Ectodermal cell (in vitro differentiated cells): ENCODE data around the gene PITPNM3.

Source experiments
- H3K27ac ChIP-seq: 2 replicates; pipeline ENCODE4 v1.7.0; 2013; ENCODE audit warnings: mild to moderate bottlenecking, low read depth, low read length; ENCODE audit not compliant: insufficient read depth, poor library complexity, severe bottlenecking
- H3K27me3 ChIP-seq: 2 replicates; pipeline ENCODE4 v1.7.0; 2013; ENCODE audit warnings: mild to moderate bottlenecking, low read length; ENCODE audit not compliant: insufficient read depth, control insufficient read depth, poor library complexity, severe bottlenecking
- H3K36me3 ChIP-seq: one replicate; pipeline ENCODE4 v1.7.0; 2013; ENCODE audit warnings: low read length; ENCODE audit not compliant: control insufficient read depth, insufficient read depth
- H3K4me1 ChIP-seq: one replicate; pipeline ENCODE4 v1.7.0; 2013; ENCODE audit warnings: low read length; ENCODE audit not compliant: control insufficient read depth, insufficient read depth
- H3K4me3 ChIP-seq: 2 replicates; pipeline ENCODE4 v1.7.0; 2013; ENCODE audit warnings: low read depth, low read length, control low read depth; ENCODE audit not compliant: insufficient read depth
- H3K9me3 ChIP-seq: 2 replicates; pipeline ENCODE4 v1.7.0; 2013; ENCODE audit warnings: mild to moderate bottlenecking, low read length, moderate library complexity; ENCODE audit not compliant: control insufficient read depth
- WGBS, 2 experiments: methylation state at CpG; one replicate each; pipeline ENCODE4 v1.1.7; 2013; ENCODE audit warnings: missing lambda C conversion rate in 2 of 2; 5-methylcytosine and 5-hydroxymethylcytosine counted together

The PITPNM3 gene

DNA sequence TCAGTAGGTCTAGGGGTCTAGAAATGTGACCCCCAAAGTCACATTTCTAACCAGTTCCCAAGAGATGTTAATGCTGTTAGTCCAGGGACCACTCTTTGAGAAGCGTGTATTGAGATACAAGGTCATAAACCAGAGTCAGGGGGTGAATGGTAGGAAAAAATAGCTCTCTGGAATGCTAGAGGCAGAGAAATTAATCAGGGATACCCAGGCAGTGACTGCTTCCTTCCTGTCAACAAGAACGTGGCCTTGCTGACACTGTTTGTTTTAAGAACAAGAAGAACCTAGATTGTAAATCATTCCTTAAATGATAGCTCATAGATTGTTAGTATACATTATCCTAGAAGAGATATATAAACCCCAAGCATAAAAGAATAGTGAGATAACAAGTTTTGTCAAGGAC, 43.8 kb downstream of the PITPNM3 start:
- Histone ChIP-seq H3K27ac (no peak overlapping the region), H3K4me1 (peaks cover 9% of the 10 kb centered on the region), H3K9me3 (no peaks in the 10 kb centered on the region), H3K36me3 (no peaks in the 10 kb centered on the region), H3K4me3 (no peak overlapping the region), H3K27me3 (no peaks in the 10 kb centered on the region)
- WGBS, 2 experiments = 77 to 78% methylated on average over 2 of the region's 2 CpGs

GRCh38 chr17:6510321-6510977, 45.9 kb downstream of the PITPNM3 start:
- 87 to 88% methylated on average over 9 of the region's 9 CpGs for WGBS, 2 experiments
- no peaks in the 10 kb centered on the region for H3K36me3 ChIP-seq

GRCh38 chr17:6509921-6510320, 46.4 kb downstream of the PITPNM3 start:
- H3K27ac ChIP-seq = no peak overlapping the region
- H3K9me3 ChIP-seq = no peaks in the 10 kb centered on the region
- WGBS, 2 experiments = 97% methylated on average over 4 of the region's 4 CpGs
- H3K4me3 ChIP-seq = no peak overlapping the region
- peaks cover 9% of the 10 kb centered on the region for H3K4me1 ChIP-seq
- H3K36me3 ChIP-seq = no peaks in the 10 kb centered on the region
- H3K27me3 ChIP-seq = no peaks in the 10 kb centered on the region

More at GRCh38 chr17:6510321-6510977, 45.9 kb downstream of the PITPNM3 start:
- Histone ChIP-seq H3K27ac (no peak overlapping the region), H3K9me3 (no peaks in the 10 kb centered on the region), H3K4me1 (peaks cover 9% of the 10 kb centered on the region), H3K4me3 (no peak overlapping the region), H3K27me3 (no peaks in the 10 kb centered on the region)

DNA sequence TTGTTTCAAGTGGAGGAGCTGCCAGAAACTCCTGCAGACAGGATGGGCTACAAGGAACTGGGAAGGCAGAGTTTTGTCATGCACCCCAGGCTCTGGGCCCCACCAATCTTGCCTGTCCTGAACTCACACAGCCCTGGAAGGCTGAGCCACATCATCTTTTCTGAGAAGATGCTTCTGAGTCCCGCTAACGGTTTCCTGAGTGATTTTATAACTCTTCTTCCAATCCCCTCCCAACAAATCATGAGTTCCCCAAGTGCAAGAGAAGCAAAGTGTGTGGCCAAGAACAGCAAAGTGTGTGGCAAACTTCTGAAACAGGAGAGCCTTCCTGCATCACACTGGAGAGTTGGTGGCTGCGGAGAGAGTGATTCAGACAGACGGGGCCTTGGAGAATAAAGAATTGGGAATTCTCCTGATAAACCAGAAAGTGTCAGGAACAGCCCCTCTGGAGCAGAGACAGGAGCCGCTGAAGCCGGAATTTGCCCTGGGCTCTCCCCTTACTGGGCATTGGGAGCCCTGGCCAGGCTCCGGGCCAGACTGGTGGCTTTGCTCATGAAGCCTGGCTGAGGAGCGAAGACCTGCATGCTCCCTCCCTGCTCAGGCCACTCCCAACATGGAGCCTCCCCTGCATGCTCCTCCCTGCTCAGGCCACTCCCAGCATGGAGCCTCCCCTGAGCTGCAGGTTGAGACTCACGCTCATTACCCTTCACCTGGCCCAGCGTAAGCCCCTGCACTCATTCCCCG, 47.2 kb downstream of the PITPNM3 start:
- peaks cover 9% of the 10 kb centered on the region for H3K4me1 ChIP-seq
- H3K27ac ChIP-seq = no peak overlapping the region
- H3K27me3 ChIP-seq = no peaks in the 10 kb centered on the region
- H3K4me3 ChIP-seq = no peak overlapping the region
- no peaks in the 10 kb centered on the region for H3K9me3 ChIP-seq
- WGBS, 2 experiments = 87 to 89% methylated on average over 11 of the region's 11 CpGs
- no peaks in the 10 kb centered on the region for H3K36me3 ChIP-seq

DNA sequence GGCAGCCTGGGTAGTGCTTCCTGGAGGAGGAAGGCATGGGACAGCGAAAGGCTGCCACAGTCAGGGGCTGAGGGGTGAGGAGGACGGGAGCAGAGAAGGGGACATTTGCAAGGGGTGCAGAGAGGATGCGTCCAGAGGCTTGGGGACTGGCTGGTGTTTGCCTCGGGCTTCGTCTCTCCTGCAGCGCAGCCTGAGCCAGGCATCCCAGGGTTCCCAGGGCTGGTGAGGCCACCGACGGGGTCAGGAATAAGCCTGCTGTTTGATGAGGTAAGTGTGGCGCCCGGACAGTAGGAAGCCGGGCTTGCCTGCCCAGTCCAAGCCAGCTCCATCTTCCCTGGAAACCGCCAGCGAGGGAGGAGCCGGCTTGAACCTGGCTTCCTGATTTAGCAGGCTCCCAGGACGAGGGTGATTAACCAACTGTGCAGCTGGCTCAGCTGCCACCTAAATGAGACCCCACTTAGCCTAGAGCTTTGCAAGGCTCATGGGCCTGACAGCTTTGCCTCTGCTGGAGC, 47.8 kb downstream of the PITPNM3 start:
- Histone ChIP-seq H3K9me3 (no peaks in the 10 kb centered on the region), H3K36me3 (no peaks in the 10 kb centered on the region), H3K27me3 (no peaks in the 10 kb centered on the region), H3K4me3 (no peak overlapping the region), H3K27ac (no peak overlapping the region), H3K4me1 (peaks cover 9% of the 10 kb centered on the region)
- WGBS, 2 experiments = 83 to 87% methylated on average over 15 of the region's 15 CpGs

DNA sequence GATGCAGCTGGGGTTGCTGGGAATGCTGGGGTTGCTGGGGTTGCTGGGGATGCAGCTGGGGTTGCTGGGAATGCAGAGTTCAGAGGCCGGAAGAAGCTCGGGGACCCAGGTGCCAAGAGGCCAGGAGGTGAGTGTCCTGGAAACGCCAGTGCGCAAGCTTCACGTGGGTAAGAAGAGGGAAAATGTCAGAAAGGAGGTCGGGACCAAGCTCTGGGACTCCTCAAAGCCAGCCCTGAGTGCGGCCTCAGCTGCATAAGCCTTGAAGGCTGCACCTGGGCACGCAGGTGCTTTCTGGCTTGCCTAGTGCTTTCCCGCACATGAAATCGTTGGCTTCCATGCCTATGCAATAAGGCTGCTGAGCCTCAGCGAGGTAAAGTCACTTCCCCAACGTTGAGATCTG, 48.3 kb downstream of the PITPNM3 start:
- 89 to 92% methylated on average over 12 of the region's 12 CpGs for WGBS, 2 experiments
- H3K36me3 ChIP-seq = no peaks in the 10 kb centered on the region
- H3K4me3 ChIP-seq = no peak overlapping the region
- no peaks in the 10 kb centered on the region for H3K27me3 ChIP-seq
- H3K4me1 ChIP-seq = peaks cover 9% of the 10 kb centered on the region
- no peak overlapping the region for H3K27ac ChIP-seq
- H3K9me3 ChIP-seq = no peaks in the 10 kb centered on the region

GRCh38 chr17:6507535-6507934, 48.8 kb downstream of the PITPNM3 start:
- no peaks in the 10 kb centered on the region for H3K27me3 ChIP-seq
- no peak overlapping the region for H3K4me3 ChIP-seq
- 89 to 96% methylated on average over 7 of the region's 7 CpGs for WGBS, 2 experiments
- H3K27ac ChIP-seq = no peak overlapping the region
- H3K4me1 ChIP-seq = peaks cover 9% of the 10 kb centered on the region
- no peaks in the 10 kb centered on the region for H3K36me3 ChIP-seq
- H3K9me3 ChIP-seq = no peaks in the 10 kb centered on the region

DNA sequence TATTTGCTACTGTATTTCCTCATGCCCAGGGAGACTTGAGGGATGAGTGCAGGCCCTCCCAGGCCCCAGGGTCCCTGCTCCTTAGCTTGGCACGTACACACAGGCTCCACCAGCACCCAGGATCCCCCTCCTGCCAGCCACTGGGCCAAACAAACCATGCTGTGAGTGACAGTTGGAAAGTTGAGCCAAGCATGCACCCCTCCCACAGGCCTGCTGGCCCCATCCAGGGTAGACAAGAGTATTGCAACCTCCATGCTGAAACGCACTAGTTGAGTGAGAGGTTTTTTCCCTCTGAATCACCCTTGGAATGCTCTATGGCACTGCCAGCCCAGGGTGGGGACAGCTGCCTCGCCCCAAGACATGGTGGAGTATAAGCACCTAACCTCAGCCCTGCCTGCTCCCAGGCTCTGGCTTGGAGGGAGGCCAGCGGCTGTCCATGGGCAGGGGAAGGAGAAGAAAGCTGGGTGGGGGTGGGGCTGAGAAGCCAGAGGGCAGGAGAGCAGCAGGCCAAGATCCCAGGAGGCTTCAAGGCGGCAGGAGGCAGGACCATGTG, 49.6 kb downstream of the PITPNM3 start:
- Histone ChIP-seq H3K4me3 (no peak overlapping the region), H3K27me3 (no peaks in the 10 kb centered on the region), H3K36me3 (no peaks in the 10 kb centered on the region), H3K9me3 (no peaks in the 10 kb centered on the region), H3K27ac (no peak overlapping the region), H3K4me1 (peaks cover 9% of the 10 kb centered on the region)
- 68 to 72% methylated on average over 5 of the region's 5 CpGs for WGBS, 2 experiments

GRCh38 chr17:6505425-6506142, 50.8 kb downstream of the PITPNM3 start:
- 89 to 92% methylated on average over 12 of the region's 12 CpGs for WGBS, 2 experiments
- Histone ChIP-seq H3K4me3 (no peak overlapping the region), H3K4me1 (peaks cover 9% of the 10 kb centered on the region), H3K27me3 (no peaks in the 10 kb centered on the region), H3K27ac (no peak overlapping the region), H3K9me3 (no peaks in the 10 kb centered on the region), H3K36me3 (no peaks in the 10 kb centered on the region)
